Activated naive CD8-positive, alpha-beta T cell treated with anti-CD3 and anti-CD28 coated beads, Interleukin-2, amount 10 ng/mL, durations not matched to agents 7 days and 5 days (primary cell): ENCODE data around the gene CDCA3. TPM values are rescaled to one million over a fixed set of nuclear protein-coding genes. Genes with fewer than 3 reads are reported as not detected.
"Not testable (repeated sequence)": the region's sequence is repeated elsewhere in the genome, so short reads cannot be mapped to it uniquely, and the experiment has no call there.

Source experiments
- ATAC-seq: fragments of 150-1000 bp; cut with Tn5 transposase; one replicate; pipeline ENCODE4 v1.10.0; 2021; ENCODE audit warnings: low read depth, moderate library complexity
- POLR2A ChIA-PET: fragments of 350-600 bp; sonication (Branson Sonifier 250); formaldehyde crosslinking; loops from one replicate; lab custom pipeline; 2021; ENCODE audit warnings: antibody characterized with exemption; lab: Charles Lee
- DNase-seq: peaks from one replicate; pipeline ENCODE4 v3.0.0; 2021
- H3K27ac Mint-ChIP-seq: one replicate; pipeline ENCODE4 v1.8.0; 2022; ENCODE audit warnings: mild to moderate bottlenecking, mixed read lengths
- H3K27me3 Mint-ChIP-seq: one replicate; pipeline ENCODE4 v1.8.0; 2022; ENCODE audit warnings: mild to moderate bottlenecking, moderate library complexity, mixed read lengths
- H3K36me3 Mint-ChIP-seq: one replicate; pipeline ENCODE4 v1.8.0; 2021; ENCODE audit warnings: mild to moderate bottlenecking, mixed read lengths
- H3K4me1 Mint-ChIP-seq: one replicate; pipeline ENCODE4 v1.8.0; 2021; ENCODE audit warnings: mixed read lengths
- H3K4me3 Mint-ChIP-seq: one replicate; pipeline ENCODE4 v1.8.0; 2022; ENCODE audit warnings: mild to moderate bottlenecking, moderate library complexity, mixed read lengths
- H3K9me3 Mint-ChIP-seq: one replicate; pipeline ENCODE4 v1.8.0; 2021; ENCODE audit warnings: mixed read lengths
- total RNA-seq, 2 experiments: library from RNA; stranded (reverse); gene quantifications; one replicate each; pipeline ENCODE4 v1.2.3, GENCODE V29; 2021

Gene CDCA3
- total RNA-seq, 2 experiments from 2014 or later = 76.7 to 85.2 TPM

GRCh38 chr12:6869049-6870021 is 18.2 kb upstream of the CDCA3 start:
- peaks cover 36% of the 10 kb centered on the region for H3K36me3 Mint-ChIP-seq
- no peaks in the 10 kb centered on the region for H3K27me3 Mint-ChIP-seq
- peak overlapping the region; percentile 78 for H3K27ac Mint-ChIP-seq
- POLR2A ChIA-PET = interaction anchor here (0.5 to 7.5 kb wide), 18 partner anchors 10 to 239 kb away, joined by 3 to 106 read pairs (median 5); partner anchors contain the start of genes C12orf57, CDCA3, COPS7A and ENO2
- ATAC-seq (no peak), DNase-seq (peak; percentile 83)
- H3K4me1 Mint-ChIP-seq = peaks cover 42% of the 10 kb centered on the region
- peak overlapping the region; percentile 95 for H3K4me3 Mint-ChIP-seq
- no peaks in the 10 kb centered on the region for H3K9me3 Mint-ChIP-seq

GRCh38 chr12:6868211-6869048 is 17.3 kb upstream of the CDCA3 start:
- Mint-ChIP-seq H3K4me3 (peak overlapping the region; percentile 95), H3K9me3 (no peaks in the 10 kb centered on the region), H3K27me3 (no peaks in the 10 kb centered on the region), H3K36me3 (peaks cover 36% of the 10 kb centered on the region), H3K4me1 (peaks cover 39% of the 10 kb centered on the region), H3K27ac (peak overlapping the region; percentile 78)
- POLR2A ChIA-PET = interaction anchor here (0.7 to 7.5 kb wide), 19 partner anchors 16 to 240 kb away, joined by 3 to 106 read pairs (median 6); partner anchors contain the start of genes C12orf57, CDCA3, COPS7A and ENO2
- ATAC-seq (peak; percentile 0), DNase-seq (no peak)

GRCh38 chr12:6867413-6868210 is 16.5 kb upstream of the CDCA3 start, which contains the start of gene TPI1:
Gene TPI1 (plus strand): TSS chr12:6867531. CDS start chr12:6867567, 36 bp downstream.
- no peaks in the 10 kb centered on the region for H3K9me3 Mint-ChIP-seq
- H3K4me1 Mint-ChIP-seq = peaks cover 39% of the 10 kb centered on the region

DNA sequence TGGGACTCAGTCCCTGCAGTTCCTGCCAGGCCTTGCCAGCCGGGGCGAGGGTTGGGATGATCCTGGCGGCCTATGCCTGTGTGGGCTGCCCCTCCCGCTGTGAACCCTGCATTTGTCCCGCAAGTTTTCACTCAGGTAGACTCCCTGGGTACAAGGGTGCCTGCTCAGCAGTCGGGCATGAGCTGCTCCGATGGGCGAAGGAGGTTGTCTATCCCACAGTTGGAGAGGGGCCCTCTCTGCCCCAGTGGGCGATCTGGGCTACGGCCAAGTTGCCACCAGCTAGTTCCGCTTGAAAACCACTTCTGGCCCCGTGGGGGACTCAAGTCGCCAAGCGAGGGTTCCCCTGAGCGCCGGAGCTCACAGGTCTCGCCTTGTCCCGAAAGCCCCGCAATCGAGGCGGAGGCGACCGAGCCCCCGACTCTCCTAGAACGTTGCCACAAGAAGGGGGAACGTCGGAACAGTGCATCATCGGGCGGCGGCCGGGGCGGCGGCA is 15.9 kb upstream of the CDCA3 start:
- peaks cover 39% of the 10 kb centered on the region for H3K36me3 Mint-ChIP-seq
- no peak for ATAC-seq
- peak overlapping the region; percentile 96 for H3K27ac Mint-ChIP-seq
- H3K27me3 Mint-ChIP-seq = no peaks in the 10 kb centered on the region
- POLR2A ChIA-PET = interaction anchor here (0.6 to 7.5 kb wide), 21 partner anchors 14 to 309 kb away, joined by 3 to 106 read pairs (median 4); partner anchors contain the start of genes C12orf57, CDCA3, COPS7A and ENO2
- peaks cover 38% of the 10 kb centered on the region for H3K4me1 Mint-ChIP-seq
- peak overlapping the region; percentile 95 for H3K4me3 Mint-ChIP-seq
- no peak for DNase-seq
- no peaks in the 10 kb centered on the region for H3K9me3 Mint-ChIP-seq

More at GRCh38 chr12:6867413-6868210, 16.5 kb upstream of the CDCA3 start, which contains the start of gene TPI1:
- ATAC-seq (peak; percentile 65), DNase-seq (peak; percentile 85)
- H3K36me3 Mint-ChIP-seq = peaks cover 38% of the 10 kb centered on the region
- H3K4me3 Mint-ChIP-seq = peak within 1 kb of the TSS; percentile 95
- peak within 1 kb of the TSS; percentile 96 for H3K27ac Mint-ChIP-seq
- POLR2A ChIA-PET = interaction anchor here (0.7 to 7.5 kb wide), 25 partner anchors 14 to 241 kb away, joined by 3 to 106 read pairs (median 4); partner anchors contain the start of genes C12orf57, CDCA3, COPS7A and ENO2
- no peaks in the 10 kb centered on the region for H3K27me3 Mint-ChIP-seq

DNA sequence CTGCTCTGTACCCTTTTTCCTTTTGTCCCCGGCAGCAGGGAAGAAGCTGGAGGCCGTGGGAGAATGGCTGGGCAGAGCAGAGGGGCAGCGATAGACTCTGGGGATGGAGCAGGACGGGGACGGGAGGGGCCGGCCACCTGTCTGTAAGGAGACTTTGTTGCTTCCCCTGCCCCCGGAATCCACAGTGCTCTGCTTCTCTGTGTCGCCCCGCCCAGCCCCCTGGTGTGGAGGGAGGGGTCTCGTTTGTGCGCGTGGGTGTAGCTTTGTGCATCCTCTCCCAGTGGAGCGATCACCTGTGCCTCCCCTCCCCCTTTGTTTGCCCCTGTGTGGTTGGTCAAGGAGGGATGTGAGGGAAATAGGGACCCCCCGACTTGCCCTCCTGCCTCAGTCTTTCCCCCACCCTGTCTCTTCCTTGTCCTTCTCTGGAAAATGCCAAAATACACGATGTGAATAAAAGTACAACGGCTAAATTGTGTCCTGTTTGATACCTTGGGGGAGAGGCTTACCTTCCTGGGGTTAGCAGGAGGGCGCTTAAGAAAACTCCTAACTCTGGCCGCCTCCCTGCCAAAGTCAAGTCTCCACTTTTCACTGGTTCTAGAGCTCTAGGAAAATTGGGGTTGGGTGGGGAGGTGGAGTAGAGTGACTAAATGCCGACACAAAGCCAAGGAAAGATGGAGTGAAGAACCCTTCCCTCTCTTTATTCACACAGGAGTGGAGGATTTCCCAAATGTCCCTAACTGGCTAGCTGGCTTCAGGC is 15.3 kb upstream of the CDCA3 start:
- Mint-ChIP-seq H3K4me3 (peak overlapping the region; percentile 95), H3K9me3 (no peaks in the 10 kb centered on the region), H3K36me3 (peaks cover 40% of the 10 kb centered on the region), H3K27ac (peak overlapping the region; percentile 12), H3K27me3 (no peaks in the 10 kb centered on the region), H3K4me1 (peaks cover 32% of the 10 kb centered on the region)
- ATAC-seq = no peak
- POLR2A ChIA-PET = interaction anchor here (0.6 to 7.5 kb wide), 18 partner anchors 14 to 308 kb away, joined by 3 to 106 read pairs (median 4); partner anchors contain the start of genes C12orf57, CDCA3, COPS7A and ENO2
- no peak for DNase-seq

DNA sequence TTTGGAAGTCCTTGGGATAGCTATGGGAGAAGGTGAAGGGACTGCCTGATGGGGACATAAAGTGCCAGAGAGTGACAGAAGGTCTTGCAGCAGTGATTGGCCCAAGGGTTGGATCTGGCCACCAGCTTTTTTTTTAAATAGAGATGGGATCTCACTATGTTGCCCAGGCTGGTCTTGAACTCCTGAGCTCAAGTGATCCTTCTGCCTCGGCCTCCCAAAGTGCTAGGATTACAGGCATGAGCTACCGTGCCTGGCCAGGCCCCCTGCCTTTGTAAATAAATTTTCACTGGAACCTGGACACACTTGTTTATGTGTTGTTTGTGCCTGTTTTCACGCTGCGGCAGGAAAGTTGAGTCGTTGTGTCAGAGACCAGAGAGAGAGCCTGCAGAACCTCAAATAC is 14.2 kb upstream of the CDCA3 start:
- DNase-seq, H3K9me3 Mint-ChIP-seq, H3K27ac Mint-ChIP-seq, H3K4me3 Mint-ChIP-seq, ATAC-seq, H3K27me3 Mint-ChIP-seq: not testable (repeated sequence)
- peaks cover 21% of the 10 kb centered on the region for H3K4me1 Mint-ChIP-seq
- peaks cover 43% of the 10 kb centered on the region for H3K36me3 Mint-ChIP-seq
- POLR2A ChIA-PET = interaction anchor here (1.4 to 7.5 kb wide), 3 partner anchors 13 to 176 kb away, joined by 4 to 106 read pairs (median 4); partner anchors contain the start of genes CDCA3, USP5 and ZNF384

DNA sequence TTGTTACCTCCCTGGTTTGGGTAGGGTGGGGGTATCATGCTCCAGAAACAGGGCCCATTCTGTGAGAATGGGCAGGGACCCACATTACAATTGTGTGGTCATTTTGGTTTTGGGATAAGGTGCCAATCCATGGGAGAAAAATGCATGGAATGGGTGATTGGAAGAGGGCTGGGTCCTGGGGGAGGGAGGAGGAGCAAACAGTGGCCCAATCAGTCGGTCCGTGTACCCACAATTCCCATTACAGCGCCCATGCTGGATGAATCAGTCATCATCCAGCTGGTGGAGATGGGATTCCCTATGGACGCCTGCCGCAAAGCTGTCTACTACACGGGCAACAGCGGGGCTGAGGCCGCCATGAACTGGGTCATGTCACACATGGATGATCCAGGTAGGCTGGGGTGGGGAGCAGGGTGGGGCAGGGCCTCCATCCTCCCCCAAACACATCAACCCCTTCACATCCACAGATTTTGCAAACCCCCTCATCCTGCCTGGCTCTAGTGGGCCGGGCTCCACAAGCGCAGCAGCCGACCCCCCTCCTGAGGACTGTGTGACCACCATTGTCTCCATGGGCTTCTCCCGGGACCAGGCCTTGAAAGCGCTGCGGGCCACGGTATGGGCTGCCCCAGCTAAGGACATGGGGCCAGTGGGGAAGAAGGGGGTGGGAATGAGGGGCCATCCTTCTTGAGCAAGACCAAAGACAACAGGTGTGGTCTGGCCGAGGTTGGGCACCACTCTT is 12.7 kb upstream of the CDCA3 start:
- Mint-ChIP-seq H3K9me3 (no peaks in the 10 kb centered on the region), H3K27me3 (no peaks in the 10 kb centered on the region), H3K36me3 (peaks cover 34% of the 10 kb centered on the region), H3K4me3 (no peak overlapping the region), H3K27ac (no peak overlapping the region), H3K4me1 (peaks cover 7% of the 10 kb centered on the region)
- no peak for DNase-seq
- ATAC-seq = no peak
- POLR2A ChIA-PET = interaction anchor here (1.4 to 7.5 kb wide), 3 partner anchors 11 to 175 kb away, joined by 4 to 106 read pairs (median 4); partner anchors contain the start of genes CDCA3, USP5 and ZNF384

DNA sequence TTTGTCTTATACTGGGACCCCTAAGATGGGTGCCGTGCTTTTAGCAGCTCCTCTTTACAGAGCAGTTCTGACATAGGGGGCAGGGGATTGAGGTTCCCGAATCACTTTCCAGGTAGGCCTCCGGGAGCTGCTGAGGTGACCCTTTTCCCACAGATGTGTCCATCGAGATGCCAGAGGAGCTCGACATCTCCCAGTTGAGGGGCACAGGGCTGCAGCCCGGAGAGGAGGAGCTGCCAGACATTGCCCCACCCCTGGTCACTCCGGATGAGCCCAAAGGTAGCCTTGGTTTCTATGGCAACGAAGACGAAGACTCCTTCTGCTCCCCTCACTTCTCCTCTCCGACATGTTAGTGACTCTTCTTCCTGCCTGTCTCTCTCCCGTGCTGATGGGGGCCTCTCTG is 11.9 kb upstream of the CDCA3 start:
- ATAC-seq (no peak), DNase-seq (no peak)
- H3K27me3 Mint-ChIP-seq = no peaks in the 10 kb centered on the region
- peaks cover 29% of the 10 kb centered on the region for H3K36me3 Mint-ChIP-seq
- no peaks in the 10 kb centered on the region for H3K9me3 Mint-ChIP-seq
- H3K27ac Mint-ChIP-seq = no peak overlapping the region
- no peak overlapping the region for H3K4me3 Mint-ChIP-seq
- POLR2A ChIA-PET = interaction anchor here (0.5 to 7.5 kb wide), 2 partner anchors 10 to 289 kb away, joined by 3 to 106 read pairs; partner anchors contain the start of genes CDCA3 and USP5
- peaks cover 4% of the 10 kb centered on the region for H3K4me1 Mint-ChIP-seq

DNA sequence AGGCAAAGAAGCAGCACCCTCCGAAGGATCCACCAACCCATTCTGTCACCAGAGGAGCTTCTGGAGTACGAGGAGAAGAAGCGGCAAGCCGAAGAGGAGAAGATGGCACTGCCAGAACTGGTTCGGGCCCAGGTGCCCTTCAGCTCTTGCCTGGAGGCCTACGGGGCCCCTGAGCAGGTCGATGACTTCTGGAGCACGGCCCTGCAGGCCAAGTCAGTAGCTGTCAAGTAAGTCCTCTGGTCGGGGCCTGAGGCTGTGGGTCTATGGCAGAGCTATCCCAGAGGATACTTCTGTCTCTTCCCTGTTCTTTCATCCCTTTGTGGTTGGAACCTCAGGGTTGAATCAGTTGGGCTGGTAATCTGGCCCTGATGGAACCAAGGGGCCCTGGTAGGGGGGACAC is 10.3 kb upstream of the CDCA3 start:
- Mint-ChIP-seq H3K4me1 (peaks cover 1% of the 10 kb centered on the region), H3K27me3 (no peaks in the 10 kb centered on the region), H3K36me3 (peaks cover 29% of the 10 kb centered on the region), H3K4me3 (no peak overlapping the region), H3K9me3 (no peaks in the 10 kb centered on the region), H3K27ac (no peak overlapping the region)
- no peak for ATAC-seq
- POLR2A ChIA-PET = interaction anchor here (1.1 to 3.2 kb wide), 3 partner anchors 10 to 157 kb away, joined by 3 to 16 read pairs (median 7); partner anchors contain the start of genes CDCA3, LPCAT3, SPSB2 and USP5
- DNase-seq = no peak

- Mint-ChIP-seq H3K9me3 (no peaks in the 10 kb centered on the region), H3K4me3 (no peak overlapping the region), H3K27me3 (no peaks in the 10 kb centered on the region), H3K27ac (no peak overlapping the region), H3K4me1 (no peaks in the 10 kb centered on the region), H3K36me3 (peaks cover 29% of the 10 kb centered on the region)
- POLR2A ChIA-PET = interaction anchor here (2.0 to 3.2 kb wide), 2 partner anchors 9 to 11 kb away, joined by 7 to 16 read pairs; partner anchors contain the start of genes CDCA3, SPSB2 and USP5
- ATAC-seq = no peak
- DNase-seq = no peak
Measured at GRCh38 chr12:6860942-6861341, 9.9 kb upstream of the CDCA3 start.
